Ascending aorta (tissue), 2 donors: Measurements from ENCODE around the gene FNDC1. TPM values are rescaled to one million over a fixed set of nuclear protein-coding genes. Genes with fewer than 3 reads are reported as not detected.

Source experiments
- DNase-seq, 2 donors: peaks; one replicate each; pipeline ENCODE4 v3.0.0-alpha.2; 2019; ENCODE audit warnings: low spot score in 2 of 2
- H3K27ac ChIP-seq, 2 donors: fragments of 200-600 bp; sonication (generic); one replicate each; pipeline ENCODE4 v1.5.1; 2016 to 2017; ENCODE audit warnings: mild to moderate bottlenecking in 1 of 2
- H3K27me3 ChIP-seq: fragments of 200-600 bp; sonication (generic); one replicate; pipeline ENCODE4 v1.5.1; 2017
- H3K36me3 ChIP-seq, 2 donors: fragments of 200-600 bp; sonication (generic); one replicate each; pipeline ENCODE4 v1.5.1; 2016
- H3K4me1 ChIP-seq, 2 donors: fragments of 200-600 bp; sonication (generic); one replicate each; pipeline ENCODE4 v1.5.1; 2016 to 2017; ENCODE audit warnings: mild to moderate bottlenecking in 1 of 2
- H3K4me3 ChIP-seq, 2 donors: fragments of 200-600 bp; sonication (generic); one replicate each; pipeline ENCODE4 v1.5.1; 2016 to 2017; ENCODE audit warnings: mild to moderate bottlenecking in 1 of 2
- H3K9me3 ChIP-seq, 2 donors: fragments of 200-600 bp; sonication (generic); one replicate each; pipeline ENCODE4 v1.5.1; 2016
- intact Hi-C: fragments of 100-400 bp; cut with DNase I; formaldehyde crosslinking; loops from one replicate; pipeline ENCODE4 v1.15.1; 2023
- total RNA-seq: library from RNA; depleted of rRNA; stranded (reverse); fragments of >200 nt; gene quantifications from one replicate; pipeline ENCODE4 v1.1.0, GENCODE V29; 2016
- TF ChIP-seq, protein P1 (sequence below), 3 experiments: fragments of 200-600 bp in 2 of 3; fragments of 450-650 bp in 1 of 3; sonication (generic) in 2 of 3; IDR thresholded peaks; one replicate each; pipeline ENCODE4 v1.5.1; 2016 to 2019; ENCODE audit warnings: antibody characterized with exemption in 3 of 3, mild to moderate bottlenecking in 1 of 3, moderate library complexity in 1 of 3

The FNDC1 gene
- total RNA-seq, 1 donor from 2014 or later = 0.11 TPM

DNA sequence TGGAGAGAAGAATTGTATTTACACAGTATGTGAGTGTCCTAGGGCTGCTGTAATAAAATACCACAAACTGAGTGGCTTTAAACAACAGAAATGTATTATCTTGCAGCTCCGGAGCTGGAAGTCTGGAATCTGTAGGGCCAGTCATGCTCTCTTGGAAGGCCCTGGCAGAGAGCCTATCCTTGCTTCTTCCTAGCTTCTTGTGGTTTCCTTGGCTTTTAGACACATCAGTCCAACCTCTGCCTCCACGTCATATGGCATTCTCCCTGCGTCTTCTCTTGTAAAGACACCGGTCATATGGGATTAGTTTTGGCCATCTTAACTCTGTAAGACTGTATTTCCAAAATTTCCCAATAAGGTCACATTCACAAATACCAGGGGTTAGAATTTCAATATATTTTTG is 10.8 kb downstream of the FNDC1 start:
- TF ChIP-seq, protein P1, sequence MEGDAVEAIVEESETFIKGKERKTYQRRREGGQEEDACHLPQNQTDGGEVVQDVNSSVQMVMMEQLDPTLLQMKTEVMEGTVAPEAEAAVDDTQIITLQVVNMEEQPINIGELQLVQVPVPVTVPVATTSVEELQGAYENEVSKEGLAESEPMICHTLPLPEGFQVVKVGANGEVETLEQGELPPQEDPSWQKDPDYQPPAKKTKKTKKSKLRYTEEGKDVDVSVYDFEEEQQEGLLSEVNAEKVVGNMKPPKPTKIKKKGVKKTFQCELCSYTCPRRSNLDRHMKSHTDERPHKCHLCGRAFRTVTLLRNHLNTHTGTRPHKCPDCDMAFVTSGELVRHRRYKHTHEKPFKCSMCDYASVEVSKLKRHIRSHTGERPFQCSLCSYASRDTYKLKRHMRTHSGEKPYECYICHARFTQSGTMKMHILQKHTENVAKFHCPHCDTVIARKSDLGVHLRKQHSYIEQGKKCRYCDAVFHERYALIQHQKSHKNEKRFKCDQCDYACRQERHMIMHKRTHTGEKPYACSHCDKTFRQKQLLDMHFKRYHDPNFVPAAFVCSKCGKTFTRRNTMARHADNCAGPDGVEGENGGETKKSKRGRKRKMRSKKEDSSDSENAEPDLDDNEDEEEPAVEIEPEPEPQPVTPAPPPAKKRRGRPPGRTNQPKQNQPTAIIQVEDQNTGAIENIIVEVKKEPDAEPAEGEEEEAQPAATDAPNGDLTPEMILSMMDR (IDR thresholded peaks at IDR 0.05) = no peak

DNA sequence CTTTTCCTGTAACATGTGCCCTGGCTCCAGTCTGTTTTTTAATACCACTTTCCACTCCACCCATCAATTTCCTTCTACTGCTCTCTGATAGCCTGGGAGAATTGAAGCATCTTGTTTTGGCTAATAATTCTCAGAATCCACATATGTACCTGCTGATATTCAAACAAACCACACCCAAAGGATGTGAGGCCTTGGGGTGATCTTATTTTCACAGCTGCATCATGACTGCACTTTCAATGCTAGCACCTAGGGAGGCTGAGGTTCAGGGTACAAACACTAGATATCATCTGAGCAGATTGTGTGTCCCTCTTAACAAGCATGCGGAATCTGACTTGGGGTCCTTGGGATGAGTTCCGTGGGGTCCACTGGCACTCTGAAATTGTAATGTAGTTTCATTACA is 12.7 kb downstream of the FNDC1 start:
- Histone ChIP-seq H3K4me1 (no peaks in the 10 kb centered on the region), H3K4me3 (no peak overlapping the region), H3K27me3 (no peaks in the 10 kb centered on the region), H3K9me3 (no peaks in the 10 kb centered on the region), H3K27ac (no peak overlapping the region), H3K36me3 (no peaks in the 10 kb centered on the region)
- intact Hi-C loops = no loop called here
- no peak for DNase-seq
- TF ChIP-seq, protein P1 (IDR thresholded peaks at IDR 0.05) = no peak

More for the DNA sequence above, 10.8 kb downstream of the FNDC1 start:
- no peaks in the 10 kb centered on the region for H3K4me1 ChIP-seq
- H3K9me3 ChIP-seq = no peaks in the 10 kb centered on the region
- intact Hi-C loops = no loop called here
- no peaks in the 10 kb centered on the region for H3K36me3 ChIP-seq
- H3K4me3 ChIP-seq = no peak overlapping the region
- no peaks in the 10 kb centered on the region for H3K27me3 ChIP-seq
- no peak overlapping the region for H3K27ac ChIP-seq
- no peak for DNase-seq

DNA sequence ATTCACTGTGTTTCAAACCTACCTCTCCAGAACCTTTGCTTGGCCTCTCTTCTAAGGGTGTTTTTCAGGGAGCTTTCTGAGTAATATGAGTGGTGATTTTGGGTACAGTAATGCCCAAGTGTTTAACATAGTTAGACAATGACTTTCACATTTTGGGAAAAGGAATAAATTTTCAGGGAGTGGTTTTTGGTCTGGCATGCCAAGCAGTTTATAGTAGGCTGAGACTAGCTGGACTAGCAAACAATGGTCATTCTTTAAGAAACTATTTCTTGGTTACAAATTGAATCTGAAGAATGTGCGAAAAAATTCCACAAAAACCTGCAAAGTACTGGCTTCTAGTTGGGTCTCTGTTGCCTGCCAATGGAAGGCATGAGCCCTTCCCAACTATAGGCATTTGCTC is 15.4 kb downstream of the FNDC1 start:
- H3K36me3 ChIP-seq = no peaks in the 10 kb centered on the region
- no peak for DNase-seq
- no peak overlapping the region for H3K27ac ChIP-seq
- H3K9me3 ChIP-seq = no peaks in the 10 kb centered on the region
- TF ChIP-seq, protein P1 (IDR thresholded peaks at IDR 0.05) = no peak
- H3K27me3 ChIP-seq = no peaks in the 10 kb centered on the region
- intact Hi-C loops = no loop called here
- no peak overlapping the region for H3K4me3 ChIP-seq
- H3K4me1 ChIP-seq = no peaks in the 10 kb centered on the region

DNA sequence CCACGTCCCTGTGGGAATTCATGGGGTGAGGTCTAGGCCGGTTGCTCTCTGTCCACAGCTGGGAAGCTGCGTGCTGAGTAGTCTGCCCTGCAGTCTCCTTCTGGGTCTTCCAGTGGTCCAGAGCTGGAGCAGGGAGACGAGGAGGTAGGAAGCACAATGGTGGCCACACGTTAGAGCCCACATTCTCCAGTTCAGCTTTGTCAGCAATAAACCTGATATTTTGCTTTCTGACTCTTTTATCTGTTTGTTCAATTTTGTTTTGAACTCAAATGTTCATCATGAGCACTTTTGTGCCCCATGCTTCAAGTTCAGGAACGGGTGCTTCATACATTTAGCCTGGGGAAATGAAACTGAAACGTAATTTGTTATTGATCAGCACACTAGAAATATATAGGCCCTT is 21.3 kb downstream of the FNDC1 start:
- H3K36me3 ChIP-seq = no peaks in the 10 kb centered on the region
- intact Hi-C loops = no loop called here
- DNase-seq = no peak
- no peak overlapping the region for H3K4me3 ChIP-seq
- H3K27me3 ChIP-seq = no peaks in the 10 kb centered on the region
- no peaks in the 10 kb centered on the region for H3K4me1 ChIP-seq
- H3K27ac ChIP-seq = no peak overlapping the region
- no peaks in the 10 kb centered on the region for H3K9me3 ChIP-seq
- TF ChIP-seq, protein P1 (IDR thresholded peaks at IDR 0.05) = no peak

DNA sequence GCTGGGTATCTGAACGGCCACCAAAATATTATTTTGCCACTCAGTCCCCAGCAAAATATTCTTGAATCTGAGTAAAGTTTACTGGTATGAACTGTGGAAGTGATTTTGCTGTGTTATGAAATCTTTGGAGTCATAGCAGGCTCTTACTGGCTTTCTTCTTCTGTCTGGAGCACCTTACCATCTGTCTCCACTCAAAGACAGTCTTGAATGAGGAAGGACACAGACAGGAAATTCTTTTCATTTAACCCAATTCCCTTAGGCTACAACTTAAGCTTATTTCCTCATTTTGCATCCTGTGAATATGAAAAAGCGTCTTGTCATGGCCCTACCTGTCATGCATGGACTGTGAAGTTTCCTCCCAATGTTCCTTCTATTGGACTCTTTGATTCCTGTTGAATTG is 24.7 kb downstream of the FNDC1 start:
- Histone ChIP-seq H3K9me3 (no peaks in the 10 kb centered on the region), H3K4me3 (no peak overlapping the region), H3K27me3 (no peaks in the 10 kb centered on the region), H3K4me1 (no peaks in the 10 kb centered on the region), H3K27ac (no peak overlapping the region), H3K36me3 (no peaks in the 10 kb centered on the region)
- TF ChIP-seq, protein P1 (IDR thresholded peaks at IDR 0.05) = no peak
- DNase-seq = no peak
- intact Hi-C loops = no loop called here

DNA sequence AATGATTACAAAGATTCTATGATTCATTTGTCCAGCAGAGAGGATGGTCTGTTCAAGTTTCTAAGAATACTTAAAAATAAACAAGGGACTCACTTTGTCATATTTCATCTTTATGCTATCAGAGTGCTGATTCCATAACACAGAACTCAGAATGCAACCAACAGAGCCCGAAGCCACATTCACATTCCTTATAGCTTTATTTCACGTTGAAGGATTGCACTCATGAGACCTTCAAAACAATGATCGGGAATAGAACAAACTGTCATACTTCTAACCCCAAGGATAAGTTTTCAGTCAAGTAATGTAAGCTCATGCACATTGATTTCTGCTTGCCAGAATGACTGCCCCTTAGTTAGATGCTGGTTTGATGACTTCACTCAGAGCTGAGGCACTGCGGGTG is 25.2 kb downstream of the FNDC1 start:
- no peaks in the 10 kb centered on the region for H3K36me3 ChIP-seq
- no peak for DNase-seq
- no peaks in the 10 kb centered on the region for H3K4me1 ChIP-seq
- TF ChIP-seq, protein P1 (IDR thresholded peaks at IDR 0.05) = no peak
- no peaks in the 10 kb centered on the region for H3K9me3 ChIP-seq
- H3K27me3 ChIP-seq = no peaks in the 10 kb centered on the region
- no peak overlapping the region for H3K27ac ChIP-seq
- intact Hi-C loops = no loop called here
- no peak overlapping the region for H3K4me3 ChIP-seq
